ENCODE data around the gene C1orf21. TPM values are rescaled to one million over a fixed set of nuclear protein-coding genes. Genes with fewer than 3 reads are reported as not detected.

The C1orf21 gene
- total RNA-seq, 1 donor from 2014 or later: 33.1 TPM

DNA sequence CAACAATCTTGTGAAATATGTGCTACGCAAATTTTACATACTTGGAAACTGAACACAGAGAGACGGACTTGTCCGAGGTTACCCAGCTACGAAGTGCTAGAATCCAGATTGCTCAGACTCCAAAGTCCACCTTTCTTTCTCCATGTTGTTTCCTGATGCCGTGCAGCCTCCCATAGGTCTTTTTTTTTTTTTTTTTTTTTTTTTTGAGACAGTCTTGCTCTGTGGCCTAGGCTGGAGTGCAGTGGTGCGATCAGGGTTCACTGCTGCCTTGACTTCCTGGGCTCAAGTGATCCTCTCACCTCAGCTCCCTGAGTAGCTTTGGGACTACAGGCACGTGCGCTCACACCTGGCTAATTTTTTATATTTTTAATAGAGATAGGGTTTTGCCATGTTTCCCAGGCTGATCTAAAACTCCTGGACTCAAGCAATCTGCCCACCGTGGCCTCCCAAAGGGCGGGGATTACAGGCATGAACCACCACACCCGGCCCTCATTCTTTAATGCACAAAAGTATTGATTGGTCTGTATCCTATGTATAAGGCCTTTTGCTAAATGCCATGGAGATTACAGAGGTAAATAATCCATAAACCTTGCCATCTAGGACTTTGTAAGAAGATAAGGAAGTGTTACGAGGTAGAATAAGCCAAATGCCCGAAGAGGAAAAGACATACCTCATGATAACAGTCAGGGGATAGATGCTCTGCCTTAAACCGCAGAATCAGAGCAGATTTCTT is 92.8 kb downstream of the C1orf21 start:
- peaks cover 15% of the 10 kb centered on the region for H3K36me3 Mint-ChIP-seq
- H3K27me3 Mint-ChIP-seq (ENCODE audit: low read depth): no peaks in the 10 kb centered on the region
- no peak for DNase-seq (ENCODE audit: low spot score in 2 of 2, unreplicated experiment in 2 of 2)
- no peak overlapping the region for H3K4me3 Mint-ChIP-seq
- peaks cover 47% of the 10 kb centered on the region for H3K4me1 Mint-ChIP-seq
- H3K9me3 Mint-ChIP-seq: no peaks in the 10 kb centered on the region
- H3K27ac Mint-ChIP-seq: no peak overlapping the region
- TF ChIP-seq, protein P1, sequence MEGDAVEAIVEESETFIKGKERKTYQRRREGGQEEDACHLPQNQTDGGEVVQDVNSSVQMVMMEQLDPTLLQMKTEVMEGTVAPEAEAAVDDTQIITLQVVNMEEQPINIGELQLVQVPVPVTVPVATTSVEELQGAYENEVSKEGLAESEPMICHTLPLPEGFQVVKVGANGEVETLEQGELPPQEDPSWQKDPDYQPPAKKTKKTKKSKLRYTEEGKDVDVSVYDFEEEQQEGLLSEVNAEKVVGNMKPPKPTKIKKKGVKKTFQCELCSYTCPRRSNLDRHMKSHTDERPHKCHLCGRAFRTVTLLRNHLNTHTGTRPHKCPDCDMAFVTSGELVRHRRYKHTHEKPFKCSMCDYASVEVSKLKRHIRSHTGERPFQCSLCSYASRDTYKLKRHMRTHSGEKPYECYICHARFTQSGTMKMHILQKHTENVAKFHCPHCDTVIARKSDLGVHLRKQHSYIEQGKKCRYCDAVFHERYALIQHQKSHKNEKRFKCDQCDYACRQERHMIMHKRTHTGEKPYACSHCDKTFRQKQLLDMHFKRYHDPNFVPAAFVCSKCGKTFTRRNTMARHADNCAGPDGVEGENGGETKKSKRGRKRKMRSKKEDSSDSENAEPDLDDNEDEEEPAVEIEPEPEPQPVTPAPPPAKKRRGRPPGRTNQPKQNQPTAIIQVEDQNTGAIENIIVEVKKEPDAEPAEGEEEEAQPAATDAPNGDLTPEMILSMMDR (IDR thresholded peaks at IDR 0.05; ENCODE audit: unreplicated experiment): no peak

DNA sequence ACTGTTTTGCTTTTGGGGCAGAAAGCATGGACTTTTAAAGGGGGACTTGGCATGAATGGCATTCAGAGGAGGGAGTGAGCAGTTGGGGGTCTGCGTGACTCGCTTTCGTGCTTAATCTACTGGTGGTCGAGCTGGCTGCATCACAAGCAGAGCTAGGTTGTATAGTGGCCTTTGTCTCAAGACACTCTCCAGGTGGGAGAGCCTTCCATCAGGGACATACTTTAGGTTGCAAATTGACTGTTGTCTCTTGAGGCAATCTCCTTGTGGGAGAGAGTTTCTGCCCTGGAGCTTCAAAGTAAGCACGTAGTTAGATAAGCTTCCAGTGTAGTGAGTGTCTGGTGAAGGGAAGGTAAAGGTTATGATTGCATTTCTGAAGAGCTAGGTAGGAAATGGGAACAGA is 93.9 kb downstream of the C1orf21 start:
- peak overlapping the region; percentile 61 for H3K27ac Mint-ChIP-seq
- no peak for DNase-seq (ENCODE audit: low spot score in 2 of 2, unreplicated experiment in 2 of 2)
- peaks cover 52% of the 10 kb centered on the region for H3K4me1 Mint-ChIP-seq
- peaks cover 12% of the 10 kb centered on the region for H3K36me3 Mint-ChIP-seq
- TF ChIP-seq, protein P1 (IDR thresholded peaks at IDR 0.05; ENCODE audit: unreplicated experiment): no peak
- no peaks in the 10 kb centered on the region for H3K27me3 Mint-ChIP-seq (ENCODE audit: low read depth)
- no peaks in the 10 kb centered on the region for H3K9me3 Mint-ChIP-seq
- no peak overlapping the region for H3K4me3 Mint-ChIP-seq

DNA sequence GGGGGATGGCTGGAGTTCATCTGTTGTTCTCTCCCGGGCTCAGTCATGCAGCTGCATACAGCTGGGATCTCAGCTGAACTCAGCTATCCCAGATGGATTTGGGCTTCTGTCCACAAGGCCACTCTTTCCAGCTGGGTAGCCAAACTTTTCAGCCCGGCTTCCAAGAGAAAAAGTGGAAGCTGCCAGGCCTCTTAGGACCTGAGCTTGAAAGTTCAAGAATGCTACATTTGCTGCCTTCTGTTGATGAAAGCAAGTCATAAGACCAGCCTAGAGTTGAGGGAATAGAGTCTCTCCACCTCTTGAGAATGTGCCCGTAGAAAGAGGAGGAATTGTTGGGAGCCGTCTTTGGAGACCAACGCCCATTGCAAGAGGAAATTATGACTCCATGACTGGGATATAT is 95.3 kb downstream of the C1orf21 start:
- H3K4me3 Mint-ChIP-seq: no peak overlapping the region
- H3K9me3 Mint-ChIP-seq: no peaks in the 10 kb centered on the region
- no peak for DNase-seq (ENCODE audit: low spot score in 2 of 2, unreplicated experiment in 2 of 2)
- H3K4me1 Mint-ChIP-seq: peaks cover 59% of the 10 kb centered on the region
- TF ChIP-seq, protein P1 (IDR thresholded peaks at IDR 0.05; ENCODE audit: unreplicated experiment): no peak
- H3K27ac Mint-ChIP-seq: no peak overlapping the region
- H3K27me3 Mint-ChIP-seq (ENCODE audit: low read depth): no peaks in the 10 kb centered on the region
- H3K36me3 Mint-ChIP-seq: peaks cover 10% of the 10 kb centered on the region

DNA sequence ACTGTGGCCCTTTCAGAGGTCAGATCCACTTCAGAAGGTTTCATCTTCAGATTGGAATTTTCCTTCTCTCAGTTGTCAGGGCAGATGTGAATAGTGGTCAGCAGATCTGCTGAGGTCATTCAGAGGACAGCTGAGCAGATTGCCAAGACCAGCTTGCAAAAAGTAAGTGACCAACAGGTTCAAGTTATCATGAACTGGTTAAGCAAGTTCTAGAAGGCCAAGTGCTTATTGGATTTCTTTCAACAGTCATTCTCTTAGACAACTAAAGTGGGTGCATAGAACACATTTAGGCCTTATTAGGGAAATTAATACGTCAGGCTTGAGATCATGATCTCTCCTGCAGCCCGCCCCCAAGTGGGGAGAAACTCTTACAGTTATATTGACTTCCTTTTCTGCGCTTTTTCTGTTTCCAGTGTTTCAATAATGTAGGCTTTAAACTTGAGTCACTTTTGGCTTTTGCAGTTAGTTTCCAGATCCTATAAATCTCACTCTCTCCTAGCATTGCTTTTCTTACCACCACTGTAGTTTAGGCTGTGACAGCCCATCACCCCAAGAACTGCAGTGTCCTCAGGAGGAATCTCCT is 96.4 kb downstream of the C1orf21 start:
- Mint-ChIP-seq H3K27ac (peak overlapping the region; percentile 10), H3K4me1 (peaks cover 62% of the 10 kb centered on the region), H3K9me3 (no peaks in the 10 kb centered on the region), H3K4me3 (no peak overlapping the region), H3K27me3 (ENCODE audit: low read depth) (no peaks in the 10 kb centered on the region), H3K36me3 (peaks cover 5% of the 10 kb centered on the region)
- TF ChIP-seq, protein P1 (IDR thresholded peaks at IDR 0.05; ENCODE audit: unreplicated experiment): no peak
- no peak for DNase-seq (ENCODE audit: low spot score in 2 of 2, unreplicated experiment in 2 of 2)

DNA sequence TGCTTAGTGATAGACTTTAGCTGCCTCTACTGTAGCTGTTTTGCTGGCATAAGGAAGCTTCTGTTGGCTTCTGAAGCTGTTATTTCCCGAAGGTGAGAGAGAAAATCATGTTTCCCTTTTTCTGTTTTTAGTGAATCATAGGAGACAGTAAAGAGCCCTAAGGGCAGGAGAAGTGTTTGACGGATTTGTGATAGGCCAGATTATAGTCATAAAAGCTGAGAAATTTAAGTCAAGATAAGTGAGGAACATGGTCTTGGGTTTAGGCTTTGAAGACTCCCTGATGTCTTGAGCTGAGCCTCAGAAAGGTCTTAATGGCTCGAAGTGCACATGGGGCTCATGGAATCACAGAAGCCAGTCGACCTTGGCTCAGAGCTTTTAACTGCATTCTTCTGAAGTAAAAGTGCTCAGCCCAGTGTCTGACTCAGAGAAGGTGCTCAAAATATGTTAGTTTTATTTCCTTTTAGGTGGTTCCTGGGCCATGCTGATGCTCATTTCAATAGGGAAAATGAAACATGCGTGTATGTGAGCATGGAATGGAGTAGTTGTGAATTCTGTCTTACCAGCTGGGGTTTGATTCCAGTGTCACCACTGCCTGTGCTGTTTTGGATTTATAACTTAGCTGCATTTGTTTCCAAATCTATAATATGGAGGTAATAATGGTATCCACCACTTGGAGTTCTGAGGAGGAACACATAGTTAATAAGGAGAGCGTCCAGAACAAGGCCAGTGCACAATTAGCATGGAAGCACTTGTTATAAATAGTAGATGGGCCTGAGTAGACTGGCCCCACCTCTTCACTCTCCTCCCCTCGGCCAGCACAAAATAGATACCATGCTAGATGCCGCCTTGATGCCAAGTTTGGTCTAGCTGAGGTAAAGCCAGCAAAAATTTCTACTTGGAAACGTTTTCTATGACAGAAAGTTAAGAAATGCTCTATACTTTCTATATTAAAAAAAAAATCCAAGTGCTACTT is 99.2 kb downstream of the C1orf21 start:
- Mint-ChIP-seq H3K27ac (peak overlapping the region; percentile 15), H3K36me3 (no peaks in the 10 kb centered on the region), H3K9me3 (no peaks in the 10 kb centered on the region), H3K4me1 (peaks cover 59% of the 10 kb centered on the region), H3K4me3 (no peak overlapping the region), H3K27me3 (ENCODE audit: low read depth) (no peaks in the 10 kb centered on the region)
- no peak for DNase-seq (ENCODE audit: low spot score in 2 of 2, unreplicated experiment in 2 of 2)
- TF ChIP-seq, protein P1 (IDR thresholded peaks at IDR 0.05; ENCODE audit: unreplicated experiment): no peak

Data from mesothelial cell of epicardium (in vitro differentiated cells).